Measurements from ENCODE around the gene SHISAL2A.

The SHISAL2A gene

DNA sequence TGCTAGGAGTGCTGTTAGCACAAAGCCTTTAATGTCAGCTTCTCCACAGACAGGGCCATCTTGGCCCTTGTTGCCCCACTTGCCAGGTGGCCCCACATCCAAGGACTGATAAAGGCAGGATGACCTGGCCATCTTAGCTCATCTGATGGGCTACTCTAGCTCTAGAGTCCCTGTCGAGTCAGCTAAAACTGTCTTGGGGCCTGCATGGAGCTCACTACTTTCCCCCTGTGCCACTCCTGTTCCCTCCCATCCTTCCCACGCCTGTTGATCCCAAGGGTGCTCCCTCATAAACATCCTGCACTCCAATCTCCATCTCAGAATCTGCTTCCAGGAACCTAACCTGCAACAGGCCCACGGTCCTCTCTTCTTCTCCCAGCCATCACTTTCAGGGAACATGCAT is 31.4 kb upstream of the SHISAL2A start:
- Histone ChIP-seq H3F3A (ENCODE audit: control insufficient read depth, insufficient read depth) (no peaks in the 10 kb centered on the region), H3K9me3 (ENCODE audit: control insufficient read depth, insufficient read depth, low read length) (no peaks in the 10 kb centered on the region), H3K27me3 (ENCODE audit: control insufficient read depth, low read length) (peaks cover 8% of the 10 kb centered on the region; the same call in 1 of the 2 replicates), H3K36me3 (ENCODE audit: control insufficient read depth, low read length) (no peaks in the 10 kb centered on the region), H4K20me1 (ENCODE audit: control insufficient read depth, insufficient read depth, low read depth, low read length) (no peaks in the 10 kb centered on the region), H3K9me2 (replicated peaks; ENCODE audit: control insufficient read depth, low read length) (no peaks in the 10 kb centered on the region), H3K4me2 (ENCODE audit: low read length) (peak overlapping the region; percentile 65), H3K27ac (ENCODE audit: low read depth, low read length) (no peak overlapping the region), H3K4me1 (ENCODE audit: control insufficient read depth, low read length) (peaks cover 31% of the 10 kb centered on the region), H3K79me2 (ENCODE audit: control insufficient read depth, low read length) (no peaks in the 10 kb centered on the region), H3K4me3 (ENCODE audit: low read length) (peak overlapping the region; percentile 63)
- TF ChIP-seq CTCF (IDR thresholded peaks at IDR 0.05; ENCODE audit: low read depth, low read length, poor library complexity, severe bottlenecking) (no peak), EZH2phosphoT487 (IDR thresholded peaks at IDR 0.05; ENCODE audit: borderline replicate concordance, low read length) (no peak)

- TF ChIP-seq CTCF (IDR thresholded peaks at IDR 0.05; ENCODE audit: low read depth, low read length, poor library complexity, severe bottlenecking) (no peak), EZH2phosphoT487 (IDR thresholded peaks at IDR 0.05; ENCODE audit: borderline replicate concordance, low read length) (no peak)
- no peak within 1 kb of the TSS for H3K27ac ChIP-seq (ENCODE audit: low read depth, low read length)
- H3K4me2 ChIP-seq (ENCODE audit: low read length): peak within 1 kb of the TSS; percentile 65
These were observed 30.7 kb upstream of the SHISAL2A start, which contains the start of gene GPX7 for GRCh38 chr1:52601991-52602855. Gene GPX7, plus strand, starts transcription at chr1:52602371. Its CDS starts 39 bp downstream, at chr1:52602410.

GRCh38 chr1:52602856-52603600 is 29.9 kb upstream of the SHISAL2A start:
- H4K20me1 ChIP-seq (ENCODE audit: control insufficient read depth, insufficient read depth, low read depth, low read length): no peaks in the 10 kb centered on the region
- no peaks in the 10 kb centered on the region for H3K36me3 ChIP-seq (ENCODE audit: control insufficient read depth, low read length)
- H3K4me2 ChIP-seq (ENCODE audit: low read length): peak overlapping the region; percentile 65
- H3K9me3 ChIP-seq (ENCODE audit: control insufficient read depth, insufficient read depth, low read length): no peaks in the 10 kb centered on the region
- peaks cover 31% of the 10 kb centered on the region for H3K4me1 ChIP-seq (ENCODE audit: control insufficient read depth, low read length)
- peak overlapping the region; percentile 63 for H3K4me3 ChIP-seq (ENCODE audit: low read length)
- H3K79me2 ChIP-seq (ENCODE audit: control insufficient read depth, low read length): no peaks in the 10 kb centered on the region
- TF ChIP-seq EZH2phosphoT487 (IDR thresholded peaks at IDR 0.05; ENCODE audit: borderline replicate concordance, low read length) (no peak), CTCF (IDR thresholded peaks at IDR 0.05; ENCODE audit: low read depth, low read length, poor library complexity, severe bottlenecking) (no peak)
- no peak overlapping the region for H3K27ac ChIP-seq (ENCODE audit: low read depth, low read length)
- no peaks in the 10 kb centered on the region for H3K9me2 ChIP-seq (replicated peaks; ENCODE audit: control insufficient read depth, low read length)
- peaks cover 8% of the 10 kb centered on the region; the same call in 1 of the 2 replicates for H3K27me3 ChIP-seq (ENCODE audit: control insufficient read depth, low read length)
- no peaks in the 10 kb centered on the region for H3F3A ChIP-seq (ENCODE audit: control insufficient read depth, insufficient read depth)

More at GRCh38 chr1:52601991-52602855, 30.7 kb upstream of the SHISAL2A start, which contains the start of gene GPX7:
- H4K20me1 ChIP-seq (ENCODE audit: control insufficient read depth, insufficient read depth, low read depth, low read length): no peaks in the 10 kb centered on the region
- no peaks in the 10 kb centered on the region for H3K9me2 ChIP-seq (replicated peaks; ENCODE audit: control insufficient read depth, low read length)
- H3K9me3 ChIP-seq (ENCODE audit: control insufficient read depth, insufficient read depth, low read length): no peaks in the 10 kb centered on the region
- no peaks in the 10 kb centered on the region for H3K79me2 ChIP-seq (ENCODE audit: control insufficient read depth, low read length)
- H3K36me3 ChIP-seq (ENCODE audit: control insufficient read depth, low read length): no peaks in the 10 kb centered on the region
- peak within 1 kb of the TSS; percentile 63 for H3K4me3 ChIP-seq (ENCODE audit: low read length)
- H3K27me3 ChIP-seq (ENCODE audit: control insufficient read depth, low read length): peaks cover 8% of the 10 kb centered on the region; the same call in 1 of the 2 replicates
- H3K4me1 ChIP-seq (ENCODE audit: control insufficient read depth, low read length): peaks cover 31% of the 10 kb centered on the region
- H3F3A ChIP-seq (ENCODE audit: control insufficient read depth, insufficient read depth): no peaks in the 10 kb centered on the region

Measured in DOHH2 (cell line).